ENCODE measurements around the gene RCN2.

RCN2 gene

DNA sequence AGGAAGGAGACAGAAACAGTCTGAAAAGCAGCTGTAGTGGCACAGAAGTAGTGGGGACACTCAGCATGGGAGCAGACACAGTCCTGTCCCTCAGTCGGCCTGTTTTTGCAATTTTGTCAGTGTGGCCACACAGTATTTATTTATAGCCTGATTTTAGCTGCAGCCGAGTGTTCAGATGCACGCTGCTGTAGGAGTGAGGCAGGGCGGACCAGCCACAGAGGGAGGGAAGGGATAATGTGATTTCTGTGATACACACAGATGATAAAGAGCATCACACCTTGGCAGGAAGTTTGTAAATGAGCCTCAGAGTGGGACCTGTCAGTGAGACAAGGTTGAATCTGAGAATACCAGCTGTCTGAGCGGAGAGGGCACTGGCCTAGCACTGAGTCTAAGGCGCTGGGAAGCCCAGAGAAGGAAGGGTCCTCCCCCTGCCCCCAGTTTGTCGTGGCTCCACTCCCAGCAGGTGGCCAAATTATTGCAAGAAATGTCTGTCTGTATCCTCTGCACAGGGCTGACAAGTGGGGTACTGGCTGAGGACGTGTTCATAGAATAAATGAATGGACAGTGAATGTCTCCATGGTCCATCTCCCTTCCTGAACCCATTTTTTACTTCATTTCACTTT, 67.2 kb downstream of the RCN2 start:
- H3K4me1 ChIP-seq (ENCODE audit: control extremely low read depth in 1 of 4, control insufficient read depth in 4 of 4, insufficient read depth in 4 of 4, low read length in 3 of 4), result peaks cover 5 to 93% (median 58%) of the 10 kb centered on the region in 4 experiments
- H3K27ac ChIP-seq (ENCODE audit: insufficient read depth in 1 of 2, low read depth in 1 of 2, low read length in 2 of 2, poor library complexity in 1 of 2, severe bottlenecking in 2 of 2), result no peak overlapping the region
- no peaks in the 10 kb centered on the region for H3K27me3 ChIP-seq (replicated peaks in 2 of 5; ENCODE audit: control insufficient read depth in 4 of 5, insufficient read depth in 5 of 5, low read length in 4 of 5)
- POLR2A ChIA-PET, result no interaction called here
- no peak overlapping the region for H3K4me3 ChIP-seq (ENCODE audit: control insufficient read depth in 1 of 7, extremely low read depth in 1 of 7, insufficient read depth in 4 of 7, low read depth in 2 of 7, low read length in 6 of 7)
- DNase-seq, result no peak
- H3K9me3 ChIP-seq (ENCODE audit: control extremely low read depth in 1 of 5, control insufficient read depth in 4 of 5, insufficient read depth in 2 of 5, low read depth in 1 of 5, low read length in 4 of 5), result no peaks in the 10 kb centered on the region
- WGBS (ENCODE audit: insufficient coverage), result 90% methylated on average over 7 of the region's 8 CpGs
- CTCF ChIA-PET, result interaction anchor here (0.7 to 1.7 kb wide), 5 partner anchors 14 to 32 kb away, joined by 3 to 5 read pairs (median 4); no protein-coding TSS in a partner anchor
- peaks cover 0 to 4% (median under 1%) of the 10 kb centered on the region in 4 experiments for H3K36me3 ChIP-seq (ENCODE audit: control insufficient read depth in 4 of 4, insufficient read depth in 4 of 4, low read length in 3 of 4)

DNA sequence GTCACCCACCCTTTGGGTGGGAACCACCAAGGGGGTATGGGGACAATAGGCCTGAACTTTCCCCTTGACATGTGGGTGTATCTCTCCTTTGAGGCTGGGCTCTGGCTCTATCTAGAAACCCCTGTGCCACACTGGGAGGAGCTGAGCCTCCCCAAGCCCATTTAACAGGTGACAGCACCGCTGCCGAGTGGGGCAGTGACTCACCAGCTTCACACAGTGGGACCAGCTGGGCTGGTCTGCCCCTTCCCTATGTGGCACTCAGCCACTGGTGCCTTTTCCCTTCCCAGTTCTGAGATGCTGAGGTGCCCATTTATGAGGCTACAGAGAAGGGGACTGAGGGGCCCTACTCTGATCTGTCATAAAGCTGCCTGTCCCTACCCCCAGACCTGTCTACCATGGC, 68.4 kb downstream of the RCN2 start:
- Histone ChIP-seq H3K36me3 (ENCODE audit: control insufficient read depth in 4 of 4, insufficient read depth in 4 of 4, low read length in 3 of 4) (peaks cover 0 to 4% (median under 1%) of the 10 kb centered on the region in 4 experiments), H3K9me3 (ENCODE audit: control extremely low read depth in 1 of 5, control insufficient read depth in 4 of 5, insufficient read depth in 2 of 5, low read depth in 1 of 5, low read length in 4 of 5) (no peaks in the 10 kb centered on the region), H3K27me3 (replicated peaks in 2 of 5; ENCODE audit: control insufficient read depth in 4 of 5, insufficient read depth in 5 of 5, low read length in 4 of 5) (no peaks in the 10 kb centered on the region), H3K4me3 (ENCODE audit: control insufficient read depth in 1 of 7, extremely low read depth in 1 of 7, insufficient read depth in 4 of 7, low read depth in 2 of 7, low read length in 6 of 7) (no peak overlapping the region), H3K27ac (ENCODE audit: insufficient read depth in 1 of 2, low read depth in 1 of 2, low read length in 2 of 2, poor library complexity in 1 of 2, severe bottlenecking in 2 of 2) (no peak overlapping the region), H3K4me1 (ENCODE audit: control extremely low read depth in 1 of 4, control insufficient read depth in 4 of 4, insufficient read depth in 4 of 4, low read length in 3 of 4) (peaks cover 5 to 92% (median 52%) of the 10 kb centered on the region in 4 experiments)
- DNase-seq, result no peak
- WGBS (ENCODE audit: insufficient coverage), result 100% methylated on average over 2 of the region's 2 CpGs
- ChIA-PET POLR2A (no interaction called here), CTCF (no interaction called here)

DNA sequence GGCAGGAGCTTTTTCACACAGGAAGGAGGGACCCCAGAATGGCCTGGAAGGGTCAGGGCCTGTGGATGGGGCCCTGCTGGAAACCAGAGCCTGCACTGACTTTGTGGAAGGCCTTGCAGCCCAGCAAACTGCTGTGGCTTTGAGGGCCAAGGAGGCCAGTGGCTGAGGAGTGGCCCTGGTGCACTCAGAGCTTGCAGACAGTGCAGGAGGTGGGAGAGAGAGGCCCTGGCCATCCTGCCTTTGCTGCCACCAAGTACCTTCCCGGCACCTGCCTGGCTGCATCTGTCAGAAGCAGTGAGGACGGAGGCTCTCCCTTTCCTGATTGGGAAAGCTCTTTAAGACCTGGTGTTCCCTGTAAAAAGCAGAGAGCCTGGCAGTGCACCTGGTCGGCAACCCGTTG, 69.8 kb downstream of the RCN2 start:
- POLR2A ChIA-PET, result no interaction called here
- H3K27ac ChIP-seq (ENCODE audit: insufficient read depth in 1 of 2, low read depth in 1 of 2, low read length in 2 of 2, poor library complexity in 1 of 2, severe bottlenecking in 2 of 2), result no peak overlapping the region
- H3K27me3 ChIP-seq (replicated peaks in 2 of 5; ENCODE audit: control insufficient read depth in 4 of 5, insufficient read depth in 5 of 5, low read length in 4 of 5), result no peaks in the 10 kb centered on the region
- 96% methylated on average over 4 of the region's 4 CpGs for WGBS (ENCODE audit: insufficient coverage)
- H3K4me1 ChIP-seq (ENCODE audit: control extremely low read depth in 1 of 4, control insufficient read depth in 4 of 4, insufficient read depth in 4 of 4, low read length in 3 of 4), result peaks cover 2 to 79% (median 38%) of the 10 kb centered on the region in 4 experiments
- no peak overlapping the region for H3K4me3 ChIP-seq (ENCODE audit: control insufficient read depth in 1 of 7, extremely low read depth in 1 of 7, insufficient read depth in 4 of 7, low read depth in 2 of 7, low read length in 6 of 7)
- no peak for DNase-seq
- H3K9me3 ChIP-seq (ENCODE audit: control extremely low read depth in 1 of 5, control insufficient read depth in 4 of 5, insufficient read depth in 2 of 5, low read depth in 1 of 5, low read length in 4 of 5), result no peaks in the 10 kb centered on the region
- CTCF ChIA-PET, result interaction anchor here (0.6 to 1.2 kb wide), 4 partner anchors 12 to 1239 kb away, joined by 3 to 4 read pairs (median 3); no protein-coding TSS in a partner anchor
- peaks cover 0 to 4% (median under 1%) of the 10 kb centered on the region in 4 experiments for H3K36me3 ChIP-seq (ENCODE audit: control insufficient read depth in 4 of 4, insufficient read depth in 4 of 4, low read length in 3 of 4)

DNA sequence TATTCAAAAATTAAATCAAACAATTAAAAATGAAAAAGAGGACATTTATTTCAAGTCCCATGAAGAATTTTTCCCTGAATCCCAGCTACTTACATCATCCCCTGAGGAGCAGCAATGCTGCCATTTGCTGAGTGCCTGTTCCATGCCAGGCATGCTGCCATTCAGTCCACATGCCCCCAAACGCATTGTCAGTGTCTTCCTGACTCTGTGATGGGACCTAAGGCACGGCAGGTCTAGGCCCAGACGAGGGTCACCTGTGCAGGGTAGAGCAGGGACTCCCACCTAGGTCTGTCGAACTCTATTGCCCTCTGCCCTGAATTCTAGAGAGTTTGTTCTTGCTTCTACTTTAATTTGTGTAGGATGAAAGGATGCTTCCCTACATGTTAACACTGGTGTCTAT, 70.4 kb downstream of the RCN2 start:
- ChIA-PET CTCF (interaction anchor here (0.6 to 1.2 kb wide), 4 partner anchors 12 to 1239 kb away, joined by 3 to 4 read pairs (median 3); no protein-coding TSS in a partner anchor), POLR2A (no interaction called here)
- 95% methylated on average over 3 of the region's 4 CpGs for WGBS (ENCODE audit: insufficient coverage)
- Histone ChIP-seq H3K27me3 (replicated peaks in 2 of 5; ENCODE audit: control insufficient read depth in 4 of 5, insufficient read depth in 5 of 5, low read length in 4 of 5) (no peaks in the 10 kb centered on the region), H3K9me3 (ENCODE audit: control extremely low read depth in 1 of 5, control insufficient read depth in 4 of 5, insufficient read depth in 2 of 5, low read depth in 1 of 5, low read length in 4 of 5) (no peaks in the 10 kb centered on the region), H3K27ac (ENCODE audit: insufficient read depth in 1 of 2, low read depth in 1 of 2, low read length in 2 of 2, poor library complexity in 1 of 2, severe bottlenecking in 2 of 2) (peak overlapping the region in 1 of 2 experiments; percentile 39), H3K4me3 (ENCODE audit: control insufficient read depth in 1 of 7, extremely low read depth in 1 of 7, insufficient read depth in 4 of 7, low read depth in 2 of 7, low read length in 6 of 7) (no peak overlapping the region), H3K4me1 (ENCODE audit: control extremely low read depth in 1 of 4, control insufficient read depth in 4 of 4, insufficient read depth in 4 of 4, low read length in 3 of 4) (peaks cover 2 to 73% (median 32%) of the 10 kb centered on the region in 4 experiments), H3K36me3 (ENCODE audit: control insufficient read depth in 4 of 4, insufficient read depth in 4 of 4, low read length in 3 of 4) (peaks cover 0 to 4% (median 2%) of the 10 kb centered on the region in 4 experiments)
- no peak for DNase-seq

DNA sequence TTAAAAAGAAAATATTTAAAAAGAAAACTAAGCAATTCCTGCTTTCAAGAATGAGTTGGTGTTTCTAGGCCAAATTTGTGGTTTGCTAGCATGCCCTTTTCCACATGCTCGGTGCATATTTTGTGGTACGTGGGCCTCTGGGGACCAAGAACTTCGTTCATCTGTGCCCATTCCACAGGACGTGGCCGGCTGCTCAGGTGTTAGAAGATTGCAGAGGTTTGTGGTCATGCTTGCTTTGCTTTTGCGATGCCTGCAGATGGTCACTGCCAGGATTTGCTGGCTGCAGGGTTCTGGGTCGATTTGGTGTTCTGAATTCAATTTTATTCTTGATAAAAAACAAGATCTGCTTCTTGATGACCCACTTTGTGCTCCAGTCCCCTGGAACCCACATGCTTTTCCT, 70.9 kb downstream of the RCN2 start:
- H3K27ac ChIP-seq (ENCODE audit: insufficient read depth in 1 of 2, low read depth in 1 of 2, low read length in 2 of 2, poor library complexity in 1 of 2, severe bottlenecking in 2 of 2), result peak overlapping the region in 1 of 2 experiments; percentile 39

DNA sequence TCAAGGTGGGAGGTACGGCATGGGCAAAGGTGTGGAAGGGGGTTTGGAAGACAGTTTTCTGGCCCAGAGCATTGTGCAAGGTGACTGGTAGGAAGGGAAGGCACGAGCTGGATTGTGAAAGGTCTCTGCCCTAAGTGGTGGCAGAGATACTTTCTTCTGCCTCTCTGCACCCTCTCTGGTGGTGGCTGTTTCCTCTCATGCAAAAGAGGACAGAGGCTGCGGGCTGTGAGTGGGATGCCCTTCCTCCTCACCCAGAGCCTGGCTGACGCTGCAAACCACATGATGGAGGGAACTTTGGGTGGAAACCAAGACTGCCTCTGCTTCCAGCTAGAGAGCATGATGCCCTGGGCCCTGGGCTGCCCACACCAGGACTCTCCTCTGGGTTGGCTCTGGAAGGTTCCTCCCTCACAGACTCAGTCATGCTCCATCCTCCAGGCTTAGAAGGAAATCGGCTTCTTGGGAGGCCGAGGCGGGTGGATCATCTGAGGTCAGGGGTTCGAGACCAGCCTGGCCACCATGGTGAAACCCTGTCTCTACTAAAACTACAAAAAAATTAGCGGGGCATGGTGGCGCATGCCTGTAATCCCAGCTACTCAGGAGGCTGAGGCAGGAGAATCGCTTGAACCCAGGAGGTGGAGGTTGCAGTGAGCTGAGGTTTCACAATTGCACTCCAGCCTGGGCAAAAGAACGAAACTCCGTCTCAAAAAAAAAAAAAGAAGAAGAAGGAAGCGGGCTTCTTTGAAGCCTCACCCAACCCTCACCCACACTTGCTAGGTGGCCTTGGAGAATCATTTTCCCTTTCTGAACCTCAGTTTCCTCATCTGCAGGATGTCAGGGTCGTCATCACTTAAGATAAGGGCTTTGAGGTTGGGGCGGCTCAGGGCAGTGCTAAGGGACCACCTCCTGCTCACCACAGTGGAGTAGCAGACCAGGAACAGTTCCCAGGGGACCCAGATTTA, 71.7 kb downstream of the RCN2 start:
- Histone ChIP-seq H3K27me3 (replicated peaks in 2 of 5; ENCODE audit: control insufficient read depth in 4 of 5, insufficient read depth in 5 of 5, low read length in 4 of 5) (no peaks in the 10 kb centered on the region), H3K9me3 (ENCODE audit: control extremely low read depth in 1 of 5, control insufficient read depth in 4 of 5, insufficient read depth in 2 of 5, low read depth in 1 of 5, low read length in 4 of 5) (no peaks in the 10 kb centered on the region), H3K4me1 (ENCODE audit: control extremely low read depth in 1 of 4, control insufficient read depth in 4 of 4, insufficient read depth in 4 of 4, low read length in 3 of 4) (peaks cover 2 to 60% (median 28%) of the 10 kb centered on the region in 4 experiments), H3K4me3 (ENCODE audit: control insufficient read depth in 1 of 7, extremely low read depth in 1 of 7, insufficient read depth in 4 of 7, low read depth in 2 of 7, low read length in 6 of 7) (peak overlapping the region in 2 of 7 experiments; percentile 31 to 38), H3K27ac (ENCODE audit: insufficient read depth in 1 of 2, low read depth in 1 of 2, low read length in 2 of 2, poor library complexity in 1 of 2, severe bottlenecking in 2 of 2) (peak overlapping the region in 1 of 2 experiments; percentile 39), H3K36me3 (ENCODE audit: control insufficient read depth in 4 of 4, insufficient read depth in 4 of 4, low read length in 3 of 4) (peaks cover 2 to 5% (median 3%) of the 10 kb centered on the region in 4 experiments)
- peak; percentile 29 to 73 (median 71) for DNase-seq
- ChIA-PET CTCF (interaction anchor here (1.0 kb wide), 1 partner anchor 20 kb away, joined by 3 read pairs; no protein-coding TSS in a partner anchor), POLR2A (no interaction called here)
- WGBS (ENCODE audit: insufficient coverage), result 48% methylated on average over 12 of the region's 16 CpGs

More for the DNA sequence above, 70.9 kb downstream of the RCN2 start:
- DNase-seq, result peak in 2 of 3 donors; percentile 18 to 22
- ChIA-PET POLR2A (no interaction called here), CTCF (interaction anchor here (1.0 kb wide), 1 partner anchor 21 kb away, joined by 3 read pairs; no protein-coding TSS in a partner anchor)
- WGBS (ENCODE audit: insufficient coverage), result 27% methylated on average over 2 of the region's 7 CpGs
- Histone ChIP-seq H3K4me3 (ENCODE audit: control insufficient read depth in 1 of 7, extremely low read depth in 1 of 7, insufficient read depth in 4 of 7, low read depth in 2 of 7, low read length in 6 of 7) (no peak overlapping the region), H3K27me3 (replicated peaks in 2 of 5; ENCODE audit: control insufficient read depth in 4 of 5, insufficient read depth in 5 of 5, low read length in 4 of 5) (no peaks in the 10 kb centered on the region), H3K36me3 (ENCODE audit: control insufficient read depth in 4 of 4, insufficient read depth in 4 of 4, low read length in 3 of 4) (peaks cover 0 to 5% (median 3%) of the 10 kb centered on the region in 4 experiments), H3K9me3 (ENCODE audit: control extremely low read depth in 1 of 5, control insufficient read depth in 4 of 5, insufficient read depth in 2 of 5, low read depth in 1 of 5, low read length in 4 of 5) (no peaks in the 10 kb centered on the region), H3K4me1 (ENCODE audit: control extremely low read depth in 1 of 4, control insufficient read depth in 4 of 4, insufficient read depth in 4 of 4, low read length in 3 of 4) (peaks cover 2 to 68% (median 30%) of the 10 kb centered on the region in 4 experiments)
